DMS 273 (cell line): Measurements from ENCODE around the gene LRRTM3.

ENCODE experiments used
- DNase-seq: peaks from one replicate; lab custom pipeline; 2025; ENCODE audit not compliant: unreplicated experiment; lab: John Stamatoyannopoulos, UW

LRRTM3 gene

GRCh38 chr10:67015225-67015624 is 89.4 kb downstream of the LRRTM3 start:
- DNase-seq = no peak

- no peak for DNase-seq
Measured at GRCh38 chr10:67017218-67017617, 91.4 kb downstream of the LRRTM3 start.

- no peak for DNase-seq
Measured at GRCh38 chr10:67022099-67022498, 96.3 kb downstream of the LRRTM3 start.

- DNase-seq = no peak
Measured at GRCh38 chr10:67033878-67034277, 108.0 kb downstream of the LRRTM3 start.

GRCh38 chr10:67036808-67037207 is 111.0 kb downstream of the LRRTM3 start:
- DNase-seq = no peak

GRCh38 chr10:67043041-67043440 is 117.2 kb downstream of the LRRTM3 start:
- DNase-seq = no peak

- DNase-seq = no peak
Measured at GRCh38 chr10:67045404-67045803, 119.6 kb downstream of the LRRTM3 start.

- DNase-seq = no peak
Measured at GRCh38 chr10:67046507-67046906, 120.7 kb downstream of the LRRTM3 start.

GRCh38 chr10:67049988-67050387 is 124.2 kb downstream of the LRRTM3 start:
- DNase-seq = no peak

GRCh38 chr10:67050415-67050814 is 124.6 kb downstream of the LRRTM3 start:
- no peak for DNase-seq

- no peak for DNase-seq
Measured at GRCh38 chr10:67072654-67073053, 146.8 kb downstream of the LRRTM3 start.

- peak; percentile 7 for DNase-seq
Measured at GRCh38 chr10:67075491-67075971, 149.7 kb downstream of the LRRTM3 start.

GRCh38 chr10:67076144-67076543 is 150.3 kb downstream of the LRRTM3 start:
- no peak for DNase-seq

- no peak for DNase-seq
Measured at GRCh38 chr10:67077376-67077775, 151.5 kb downstream of the LRRTM3 start.

GRCh38 chr10:67079126-67079525 is 153.3 kb downstream of the LRRTM3 start:
- peak; percentile 27 for DNase-seq

GRCh38 chr10:67086327-67087134 is 160.7 kb downstream of the LRRTM3 start:
- DNase-seq = no peak

- DNase-seq = no peak
Measured at GRCh38 chr10:67087135-67087425, 161.2 kb downstream of the LRRTM3 start.

- peak; percentile 0 for DNase-seq
Measured at GRCh38 chr10:67088036-67088435, 162.2 kb downstream of the LRRTM3 start.

GRCh38 chr10:67095531-67095930 is 169.7 kb downstream of the LRRTM3 start:
- DNase-seq = no peak

GRCh38 chr10:67098461-67098860 is 172.6 kb downstream of the LRRTM3 start:
- DNase-seq = no peak

GRCh38 chr10:67100951-67101350 is 175.1 kb downstream of the LRRTM3 start:
- DNase-seq = no peak

GRCh38 chr10:67107670-67108069 is 181.8 kb downstream of the LRRTM3 start:
- DNase-seq = no peak

GRCh38 chr10:67110286-67110685 is 184.4 kb downstream of the LRRTM3 start:
- peak; percentile 10 for DNase-seq
